GM12891 (cell line): Measurements from ENCODE around the gene SYS1.

ENCODE experiments used
- PAX5 ChIP-seq: IDR thresholded peaks from 2 replicates; pipeline ENCODE4 v1.6.1; 2011; ENCODE audit warnings: low read length, moderate library complexity, mild to moderate bottlenecking; ENCODE audit not compliant: insufficient read depth, severe bottlenecking
- POLR2A ChIP-seq: IDR thresholded peaks from 2 replicates; pipeline ENCODE4 v1.6.1; 2011; ENCODE audit warnings: low read depth, low read length, control low read depth
- POLR2AphosphoS5 ChIP-seq: IDR thresholded peaks from 2 replicates; pipeline ENCODE4 v1.6.1; 2011; ENCODE audit warnings: low read depth, low read length, control low read depth
- POU2F2 ChIP-seq: IDR thresholded peaks from 2 replicates; pipeline ENCODE4 v1.6.1; 2011; ENCODE audit warnings: low read depth, mild to moderate bottlenecking, control low read depth, low read length, moderate library complexity
- SPI1 ChIP-seq: IDR thresholded peaks from 2 replicates; pipeline ENCODE4 v1.6.1; 2011; ENCODE audit warnings: low read depth, low read length, control low read depth
- TAF1 ChIP-seq: IDR thresholded peaks from 2 replicates; pipeline ENCODE4 v1.6.1; 2011; ENCODE audit warnings: low read depth, low read length, control low read depth

- no peak for TF ChIP-seq SPI1
- no peak for TF ChIP-seq POLR2A
- no peak for TF ChIP-seq POLR2AphosphoS5
- no peak for TF ChIP-seq TAF1
- no peak for TF ChIP-seq POU2F2
- TF ChIP-seq PAX5, result no peak
Measured at GRCh38 chr20:45352729-45353128, 10.2 kb upstream of the SYS1 start.
